GM11168 (cell line): ENCODE results near the gene SUSD2.

Source experiments
- in situ Hi-C: fragments of 300-500 bp; cut with MboI; formaldehyde crosslinking; loops from one replicate; pipeline ENCODE4 v1.12.0; 2022; ENCODE audit warnings: low sequenced_read_pairs; ENCODE audit not compliant: unreplicated experiment

The SUSD2 gene

GRCh38 chr22:24149198-24149590 lies 32.1 kb upstream of the SUSD2 start:
- in situ Hi-C loops = no loop called here

GRCh38 chr22:24153353-24153752 lies 27.9 kb upstream of the SUSD2 start:
- in situ Hi-C loops = loop anchor here (25.0 kb wide), 1 partner anchor 166 kb away; the partner anchor contains the start of gene GSTT2

DNA sequence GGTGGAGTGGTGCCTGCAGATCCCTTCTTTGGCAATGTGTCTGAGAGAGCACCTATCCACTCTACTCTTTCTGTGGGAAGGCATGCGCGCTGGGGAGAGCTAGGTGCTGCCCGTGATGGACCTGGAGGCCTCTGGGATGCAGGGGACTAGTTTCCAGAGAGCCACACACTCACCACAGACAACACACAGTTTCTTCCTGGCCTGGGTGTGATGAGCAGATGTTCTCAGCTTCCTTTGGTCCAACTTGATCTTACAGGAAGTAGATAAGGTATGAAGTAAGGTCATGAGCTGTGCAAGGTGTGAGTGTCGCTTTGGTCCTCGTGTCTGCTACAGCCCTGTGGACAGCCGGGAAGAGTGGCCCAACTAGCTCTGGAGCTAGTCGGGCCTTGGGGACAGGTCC lies 27.3 kb upstream of the SUSD2 start:
- in situ Hi-C loops = loop anchor here (25.0 kb wide), 1 partner anchor 167 kb away; the partner anchor contains the start of gene GSTT2

DNA sequence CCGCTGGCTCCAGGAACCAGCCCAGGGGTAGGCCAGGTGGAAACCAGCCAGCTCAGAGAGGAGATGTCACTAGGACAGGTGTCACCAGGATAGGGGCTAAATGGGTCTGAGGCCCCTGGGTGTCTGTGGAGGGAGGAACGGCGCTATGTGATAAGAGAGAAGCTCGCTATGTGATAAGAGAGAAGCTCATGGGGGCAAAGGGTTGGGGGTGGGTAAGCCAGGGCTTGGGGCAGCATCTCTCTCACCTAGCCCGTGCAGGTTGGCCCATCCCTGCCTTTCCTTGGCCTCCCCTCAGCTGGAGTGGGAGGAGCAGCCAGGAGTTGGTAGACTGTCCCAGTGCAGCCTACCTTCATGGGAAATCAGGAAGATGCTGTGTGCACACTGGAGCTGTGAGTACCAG lies 26.5 kb upstream of the SUSD2 start:
- in situ Hi-C loops = loop anchor here (25.0 kb wide), 1 partner anchor 168 kb away; the partner anchor contains the start of gene GSTT2

DNA sequence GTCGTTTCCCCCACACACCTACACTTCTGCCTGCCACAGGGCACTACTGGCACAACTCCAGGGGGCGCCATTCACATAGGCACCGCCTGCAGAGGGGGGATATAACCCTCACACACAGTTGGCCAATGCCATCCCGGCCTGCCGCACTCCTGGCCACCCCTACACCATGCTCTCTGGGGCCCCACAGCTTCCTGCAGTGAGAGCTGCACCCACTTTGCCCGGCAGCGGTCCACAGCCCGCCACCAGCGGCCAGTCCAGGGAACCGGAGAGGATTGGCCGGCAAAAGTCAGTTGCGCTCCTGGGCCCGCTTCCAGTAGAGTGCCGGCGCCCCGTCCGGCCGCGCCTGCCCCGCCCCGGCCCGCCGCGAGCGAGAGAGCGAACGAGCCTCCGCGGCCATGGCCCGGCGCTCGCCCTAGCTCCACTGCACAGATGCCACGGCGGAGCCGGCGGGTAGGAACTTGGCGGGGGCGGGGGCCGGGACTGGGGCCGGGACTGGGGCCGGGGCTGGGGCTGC lies 25.6 kb upstream of the SUSD2 start:
- in situ Hi-C loops = loop anchor here (25.0 kb wide), 1 partner anchor 168 kb away; the partner anchor contains the start of gene GSTT2

DNA sequence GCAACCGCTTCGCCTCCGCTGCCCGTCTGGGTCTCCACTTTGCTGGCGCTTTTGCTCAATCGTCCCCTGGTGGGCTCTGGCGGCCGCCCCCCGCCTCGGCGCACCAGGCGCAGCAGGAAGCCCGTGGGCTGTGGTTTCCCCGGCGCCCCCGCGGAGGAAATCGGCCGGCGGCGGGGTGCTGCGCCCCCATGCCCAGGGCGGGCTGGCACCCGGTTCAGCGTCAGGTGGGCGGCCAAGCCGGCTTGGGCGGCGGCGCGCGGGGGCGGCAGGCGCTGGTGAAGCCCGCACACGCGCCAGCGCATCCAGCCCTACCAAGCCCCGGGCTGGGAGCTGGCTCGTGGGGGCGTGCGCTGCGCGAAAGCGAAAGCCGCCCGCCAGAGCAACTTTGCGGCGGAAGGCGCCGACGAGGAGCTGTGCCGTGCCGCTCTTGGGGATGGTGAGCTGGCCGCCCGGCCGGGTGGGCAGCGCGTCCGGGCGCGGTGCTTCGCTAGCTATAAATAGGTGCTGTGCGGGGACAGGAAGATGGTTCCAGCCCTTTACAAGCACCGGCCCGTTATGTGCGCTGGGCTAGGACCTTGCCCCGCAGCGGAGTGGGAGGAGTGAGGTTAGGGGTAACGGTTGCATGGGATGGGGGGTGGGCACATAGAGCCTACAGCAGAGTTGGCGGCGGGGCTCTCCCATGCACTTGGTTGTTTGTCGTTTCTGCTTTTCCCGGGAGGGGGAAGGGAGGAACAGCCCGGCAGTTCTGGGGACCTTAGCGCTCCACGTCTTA lies 25.0 kb upstream of the SUSD2 start:
- in situ Hi-C loops = loop anchor here (25.0 kb wide), 1 partner anchor 169 kb away; the partner anchor contains the start of gene GSTT2

GRCh38 chr22:24156913-24157821 lies 24.1 kb upstream of the SUSD2 start:
- in situ Hi-C loops = loop anchor here (25.0 kb wide), 1 partner anchor 170 kb away; the partner anchor contains the start of gene GSTT2

DNA sequence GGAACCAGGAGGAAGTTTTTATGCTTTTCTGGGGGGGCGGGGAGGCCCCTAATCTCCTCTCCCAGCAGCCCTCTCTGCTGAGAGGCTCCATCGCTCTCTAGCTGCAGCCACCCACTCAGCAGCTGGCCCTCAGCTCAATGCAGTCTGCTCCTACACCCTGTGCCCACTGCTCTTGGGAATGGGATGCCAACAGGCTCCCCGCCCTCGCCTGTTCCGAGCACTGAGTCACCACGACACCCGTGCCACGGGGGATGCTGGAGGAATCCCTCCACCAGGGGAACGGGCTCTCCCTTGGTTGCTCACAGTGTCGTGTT lies 23.5 kb upstream of the SUSD2 start:
- in situ Hi-C loops = loop anchor here (25.0 kb wide), 1 partner anchor 170 kb away; the partner anchor contains the start of gene GSTT2

DNA sequence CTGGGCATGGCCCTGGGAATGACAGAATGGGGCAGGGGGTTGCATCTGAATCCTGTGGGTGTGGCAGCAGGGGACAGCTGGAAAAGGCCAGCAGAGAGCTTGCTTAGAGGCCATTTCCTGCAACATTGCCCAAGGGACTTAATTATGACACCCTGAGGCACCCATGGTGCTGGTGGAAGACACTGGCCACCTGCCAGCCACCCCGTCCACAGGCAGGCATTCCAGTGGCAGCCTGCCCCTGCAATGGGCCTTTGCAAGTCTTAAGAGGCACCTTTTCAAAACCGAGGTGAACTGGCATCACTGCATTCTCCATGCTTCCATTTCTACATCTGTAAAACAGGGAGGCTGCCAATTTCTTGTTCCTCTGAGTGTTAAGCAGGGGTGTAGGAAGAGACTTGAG lies 21.6 kb upstream of the SUSD2 start:
- in situ Hi-C loops = loop anchor here (25.0 kb wide), 1 partner anchor 172 kb away; the partner anchor contains the start of gene GSTT2

- in situ Hi-C loops = loop anchor here (25.0 kb wide), 1 partner anchor 173 kb away; the partner anchor contains the start of gene GSTT2
Observed at GRCh38 chr22:24160546-24160945, 20.7 kb upstream of the SUSD2 start.

DNA sequence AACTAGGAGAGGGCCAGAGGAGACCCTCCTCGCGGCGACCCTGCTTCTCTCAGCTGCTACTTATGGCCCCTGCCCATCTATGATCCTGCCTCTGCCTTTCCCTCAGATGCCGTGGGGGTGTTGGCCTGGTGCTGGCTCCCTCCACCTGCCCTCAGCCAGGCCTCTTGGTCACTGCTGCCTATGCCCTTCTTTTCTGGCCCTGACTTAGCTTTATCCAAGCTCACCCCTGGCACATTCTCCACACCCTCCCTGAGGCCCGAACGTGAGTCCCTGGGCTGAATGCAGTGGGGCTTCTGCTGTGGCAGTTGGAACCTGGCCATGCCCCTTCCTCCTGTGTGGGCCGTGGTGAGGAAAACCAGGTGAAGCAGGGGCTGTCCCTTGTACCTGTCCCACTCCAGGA lies 19.8 kb upstream of the SUSD2 start:
- in situ Hi-C loops = loop anchor here (25.0 kb wide), 1 partner anchor 174 kb away; the partner anchor contains the start of gene GSTT2

DNA sequence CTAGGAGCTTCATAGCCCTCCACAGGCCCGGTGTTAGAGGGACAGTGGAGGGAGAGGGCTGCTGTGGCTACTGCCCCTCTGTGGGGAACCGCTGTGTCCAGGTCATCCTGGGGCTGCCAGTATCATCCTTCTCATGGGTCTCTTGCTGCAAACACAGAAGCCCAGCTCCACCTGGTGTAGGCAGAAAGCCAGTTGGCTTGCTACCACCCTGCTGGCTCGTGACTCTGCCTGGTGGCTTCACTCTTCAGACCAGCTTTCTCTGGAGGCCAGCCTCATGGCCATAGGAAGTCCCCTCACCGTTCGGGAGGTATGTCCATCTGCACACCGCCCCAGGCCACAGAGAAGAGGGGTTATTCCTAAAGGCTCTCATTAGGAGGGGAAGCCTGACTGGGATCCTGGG lies 19.4 kb upstream of the SUSD2 start:
- in situ Hi-C loops = loop anchor here (25.0 kb wide), 1 partner anchor 175 kb away; the partner anchor contains the start of gene GSTT2

- in situ Hi-C loops = loop anchor here (25.0 kb wide), 1 partner anchor 175 kb away; the partner anchor contains the start of gene GSTT2
Observed at GRCh38 chr22:24162436-24162835, 18.9 kb upstream of the SUSD2 start.

DNA sequence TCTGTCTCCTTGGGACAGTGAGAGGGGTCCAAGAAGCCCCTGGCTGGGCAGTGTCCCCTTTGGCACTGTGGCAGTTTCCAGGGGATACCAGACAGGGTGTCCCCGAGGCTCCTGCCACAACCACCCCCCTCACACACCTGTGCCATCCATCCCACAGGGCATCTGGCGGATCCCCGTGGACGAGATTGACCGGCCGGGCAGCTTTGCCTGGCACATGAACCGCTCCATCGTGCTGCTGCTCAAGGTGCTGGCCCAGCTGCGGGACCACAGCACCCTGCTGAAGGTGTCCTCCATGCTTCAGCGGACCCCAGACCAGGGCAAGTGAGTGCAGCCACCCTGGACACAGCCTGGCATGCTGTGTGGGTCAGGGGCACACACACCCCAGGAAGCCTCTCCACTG lies 17.0 kb upstream of the SUSD2 start:
- in situ Hi-C loops = loop anchor here (25.0 kb wide), 1 partner anchor 177 kb away; the partner anchor contains the start of gene GSTT2

GRCh38 chr22:24164940-24165339 lies 16.3 kb upstream of the SUSD2 start:
- in situ Hi-C loops = loop anchor here (25.0 kb wide), 1 partner anchor 178 kb away; the partner anchor contains the start of gene GSTT2

DNA sequence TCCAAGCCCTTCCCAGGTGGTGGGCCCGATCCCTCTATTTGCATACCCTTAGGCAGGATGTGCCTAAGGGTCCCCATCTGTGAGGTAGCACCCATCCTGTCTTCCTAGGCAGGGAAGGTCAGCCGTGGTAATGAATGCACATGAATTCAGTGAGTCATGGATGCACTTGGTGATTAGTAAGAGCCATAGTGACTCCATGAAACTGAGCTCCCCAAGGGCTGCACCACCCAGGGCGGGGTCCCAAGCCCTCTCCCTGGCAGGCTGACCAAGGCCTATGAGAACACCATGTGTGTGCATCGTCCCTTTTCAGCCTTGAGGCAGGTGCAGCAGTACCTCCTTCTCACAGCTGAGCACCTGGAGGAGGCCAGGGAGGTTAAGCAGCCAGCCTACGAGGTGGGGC lies 15.6 kb upstream of the SUSD2 start:
- in situ Hi-C loops = loop anchor here (25.0 kb wide), 1 partner anchor 178 kb away; the partner anchor contains the start of gene GSTT2

DNA sequence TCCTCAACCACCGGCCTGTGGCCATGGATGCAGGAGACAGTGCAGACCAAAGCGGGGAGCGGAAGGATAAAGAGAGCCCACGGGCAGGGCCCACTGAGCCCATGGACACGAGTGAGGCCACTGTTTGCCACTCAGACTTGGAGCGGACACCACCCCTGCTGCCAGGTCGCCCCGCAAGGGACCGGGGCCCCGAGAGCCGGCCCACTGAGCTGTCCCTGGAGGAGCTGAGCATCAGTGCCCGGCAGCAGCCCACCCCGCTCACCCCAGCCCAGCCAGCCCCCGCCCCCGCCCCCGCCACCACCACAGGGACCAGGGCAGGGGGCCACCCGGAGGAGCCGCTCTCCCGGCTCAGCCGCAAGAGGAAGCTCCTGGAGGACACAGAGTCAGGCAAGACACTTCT lies 14.5 kb upstream of the SUSD2 start:
- in situ Hi-C loops = loop anchor here (25.0 kb wide), 1 partner anchor 180 kb away; the partner anchor contains the start of gene GSTT2

- in situ Hi-C loops = loop anchor here (25.0 kb wide), 1 partner anchor 182 kb away; the partner anchor contains the start of gene GSTT2
Observed at GRCh38 chr22:24169439-24170058, 11.7 kb upstream of the SUSD2 start.

DNA sequence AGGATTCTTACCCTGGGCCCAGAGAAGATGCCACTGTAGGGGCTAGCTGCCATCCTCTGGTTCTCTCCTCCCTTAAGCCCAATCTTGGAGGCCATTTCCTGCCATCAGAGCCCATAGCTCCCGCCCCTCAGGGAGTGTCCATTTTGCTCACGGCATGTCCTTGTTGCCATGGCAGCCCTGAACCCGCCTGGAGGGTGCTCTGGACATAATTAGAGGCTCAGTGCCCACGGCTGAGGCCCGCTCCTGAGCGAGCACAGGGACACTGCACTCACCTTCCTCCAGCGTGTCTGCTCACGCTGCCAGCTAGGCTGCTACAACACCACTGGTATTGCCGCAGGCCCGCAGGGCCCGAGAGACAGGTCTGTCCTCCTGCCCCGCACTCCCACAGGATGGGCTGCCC lies 11.1 kb upstream of the SUSD2 start:
- in situ Hi-C loops = loop anchor here (25.0 kb wide), 1 partner anchor 183 kb away; the partner anchor contains the start of gene GSTT2
